Adrenal gland (tissue), 5 donors: ENCODE measurements around the gene IQSEC3.

Experiments used
- CTCF ChIP-seq, 6 experiments: fragments of 450-650 bp in 4 of 6; fragments of 200-600 bp in 2 of 6; sonication (generic) in 1 of 6; IDR thresholded peaks; 1 replicate in 5 of 6; 2 replicates in 1 of 6; pipeline versions ENCODE4 v1.5.1 to v1.8.0; 2016 to 2021; ENCODE audit warnings: antibody characterized with exemption in 6 of 6, mild to moderate bottlenecking in 2 of 6, moderate library complexity in 1 of 6
- POLR2A ChIP-seq, 2 donors: fragments of 450-650 bp; IDR thresholded peaks; one replicate each; pipeline ENCODE4 v1.6.1; 2017; ENCODE audit warnings: antibody characterized with exemption in 2 of 2, mild to moderate bottlenecking in 2 of 2, moderate library complexity in 1 of 2
- donor health status: DM: no; HTN: no; CAD: no.

- TF ChIP-seq CTCF (IDR thresholded peaks at IDR 0.05) (no peak), POLR2A (IDR thresholded peaks at IDR 0.05) (no peak)
Measured at GRCh38 chr12:118591-118990, 52.0 kb downstream of the IQSEC3 start.
